Measurements from ENCODE around the gene GRHL1. TPM values are rescaled to one million over a fixed set of nuclear protein-coding genes. Genes with fewer than 3 reads are reported as not detected.

Gene GRHL1
- total RNA-seq, 1 donor from 2014 or later = 126 TPM

DNA sequence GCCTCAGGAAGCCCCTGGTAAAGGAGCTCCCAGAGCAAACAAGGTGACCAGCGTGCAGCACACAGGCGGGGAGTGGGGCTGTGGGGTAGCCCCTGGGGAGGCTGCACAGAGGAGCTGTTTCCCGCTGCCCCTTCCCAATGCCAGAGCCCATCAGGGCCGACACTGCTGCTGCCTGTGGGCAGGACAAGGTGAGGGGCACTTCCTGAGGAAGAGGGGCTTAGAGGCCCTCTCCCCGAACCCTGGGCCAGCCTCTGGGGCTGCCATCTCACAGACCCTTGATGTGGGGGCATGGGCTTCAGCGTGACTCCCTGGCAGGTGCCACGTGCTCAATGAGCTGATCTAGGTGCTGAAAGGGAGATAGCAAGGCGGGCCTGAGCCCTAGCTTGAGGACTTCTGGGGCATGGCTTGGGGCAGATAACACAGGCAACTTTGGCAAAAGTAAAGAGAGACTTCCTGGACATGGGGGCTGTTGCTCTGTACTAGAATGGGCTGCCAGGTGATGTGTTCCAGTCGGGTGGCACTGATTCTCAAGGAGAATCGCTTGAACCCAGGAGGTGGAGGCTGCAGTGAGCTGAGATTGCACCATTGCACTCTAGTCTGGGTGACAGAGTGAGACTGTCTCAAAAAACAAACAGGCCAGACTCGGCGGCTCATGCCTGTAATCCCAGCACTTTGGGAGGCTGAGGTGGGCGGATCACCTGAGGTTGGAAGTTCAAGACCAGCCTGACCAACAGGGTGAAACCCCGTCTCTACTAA, 81.9 kb downstream of the GRHL1 start:
- intact Hi-C loops (cut with DNase I) = no loop called here
- TF ChIP-seq CTCF (IDR thresholded peaks at IDR 0.05) (no peak), POLR2AphosphoS5 (IDR thresholded peaks at IDR 0.05; ENCODE audit: insufficient read depth in 1 of 2, low read depth in 1 of 2) (no peak), POLR2A (IDR thresholded peaks at IDR 0.05) (no peak)
- DNase-seq (ENCODE audit: extremely low spot score in 2 of 2) = no peak
- Histone ChIP-seq H3K27ac (no peak overlapping the region), H3K4me3 (no peak overlapping the region), H3K4me1 (peaks cover 45% of the 10 kb centered on the region), H3K27me3 (no peaks in the 10 kb centered on the region), H3K9me3 (no peaks in the 10 kb centered on the region), H3K36me3 (no peaks in the 10 kb centered on the region)

DNA sequence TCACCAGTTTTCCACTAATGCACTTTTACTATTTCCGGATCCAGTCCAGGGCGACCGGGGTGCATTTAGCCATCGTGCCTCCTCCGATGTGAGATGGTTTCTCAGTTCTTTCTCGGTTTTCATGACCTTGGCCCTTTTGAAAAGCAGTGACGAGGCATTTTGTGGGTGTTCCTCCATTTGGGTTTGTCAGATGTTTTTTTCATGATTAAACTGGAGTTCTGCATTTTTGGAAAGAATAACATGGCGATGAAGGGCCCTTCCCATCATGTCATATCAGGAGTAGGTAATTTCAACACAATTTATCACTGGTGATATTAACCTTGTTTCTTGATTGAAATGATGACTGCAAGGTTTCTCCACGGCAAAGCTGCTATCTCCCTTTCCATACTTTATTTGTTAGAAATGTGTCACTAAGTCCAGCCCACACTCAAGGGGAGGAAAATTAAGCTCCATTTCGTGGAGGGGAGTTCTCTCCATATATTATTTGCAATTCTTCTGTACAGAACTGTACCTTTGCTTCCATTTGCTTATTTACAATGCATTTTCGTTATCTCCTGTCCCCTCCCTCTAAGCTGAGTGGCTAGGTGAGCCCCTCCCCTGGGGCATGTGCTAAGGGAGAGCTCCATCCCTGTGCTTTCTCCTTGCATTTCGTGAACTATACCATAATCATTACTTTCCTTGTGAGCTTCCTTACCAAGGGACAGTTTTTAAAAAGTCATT, 83.0 kb downstream of the GRHL1 start:
- no peak for DNase-seq (ENCODE audit: extremely low spot score in 2 of 2)
- H3K9me3 ChIP-seq = no peaks in the 10 kb centered on the region
- peaks cover 36% of the 10 kb centered on the region for H3K4me1 ChIP-seq
- TF ChIP-seq POLR2AphosphoS5 (IDR thresholded peaks at IDR 0.05; ENCODE audit: insufficient read depth in 1 of 2, low read depth in 1 of 2) (no peak), CTCF (IDR thresholded peaks at IDR 0.05) (no peak), POLR2A (IDR thresholded peaks at IDR 0.05) (no peak)
- H3K4me3 ChIP-seq = no peak overlapping the region
- no peak overlapping the region for H3K27ac ChIP-seq
- intact Hi-C loops (cut with DNase I) = no loop called here
- no peaks in the 10 kb centered on the region for H3K36me3 ChIP-seq
- no peaks in the 10 kb centered on the region for H3K27me3 ChIP-seq

- no peak overlapping the region for H3K27ac ChIP-seq
- peaks cover 36% of the 10 kb centered on the region for H3K4me1 ChIP-seq
- no peak for TF ChIP-seq POLR2AphosphoS5 (IDR thresholded peaks at IDR 0.05; ENCODE audit: insufficient read depth in 1 of 2, low read depth in 1 of 2)
- TF ChIP-seq CTCF (IDR thresholded peaks at IDR 0.05) = no peak
- TF ChIP-seq POLR2A (IDR thresholded peaks at IDR 0.05) = no peak
- H3K4me3 ChIP-seq = no peak overlapping the region
- intact Hi-C loops (cut with DNase I) = no loop called here
- DNase-seq (ENCODE audit: extremely low spot score in 2 of 2) = no peak
- H3K36me3 ChIP-seq = no peaks in the 10 kb centered on the region
- H3K27me3 ChIP-seq = no peaks in the 10 kb centered on the region
- H3K9me3 ChIP-seq = no peaks in the 10 kb centered on the region
Observed at GRCh38 chr2:10035053-10035422, 83.5 kb downstream of the GRHL1 start.

DNA sequence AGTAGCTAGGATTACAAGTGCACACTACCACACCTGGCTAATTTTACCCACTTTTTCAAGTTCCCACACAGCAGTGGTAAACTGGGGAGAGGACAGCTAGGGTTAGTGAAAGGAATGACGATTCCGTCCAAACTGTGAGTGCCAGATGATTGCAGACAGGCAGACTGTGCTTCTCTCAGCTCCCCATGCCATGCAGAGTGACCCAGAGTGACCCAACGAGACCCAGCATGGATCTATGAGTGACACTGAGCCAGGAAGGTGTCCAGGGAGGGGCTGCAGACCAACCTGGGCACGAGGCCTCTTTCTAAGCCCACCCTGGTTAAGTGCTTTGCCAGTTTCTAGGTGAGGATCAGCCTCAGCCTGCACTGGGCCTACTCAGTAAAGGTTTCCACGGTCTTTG, 84.1 kb downstream of the GRHL1 start:
- TF ChIP-seq CTCF (IDR thresholded peaks at IDR 0.05) = no peak
- TF ChIP-seq POLR2A (IDR thresholded peaks at IDR 0.05) = no peak
- TF ChIP-seq POLR2AphosphoS5 (IDR thresholded peaks at IDR 0.05; ENCODE audit: insufficient read depth in 1 of 2, low read depth in 1 of 2) = no peak
- Histone ChIP-seq H3K36me3 (no peaks in the 10 kb centered on the region), H3K4me1 (peaks cover 36% of the 10 kb centered on the region), H3K27me3 (no peaks in the 10 kb centered on the region), H3K27ac (peak overlapping the region; percentile 37), H3K9me3 (no peaks in the 10 kb centered on the region), H3K4me3 (no peak overlapping the region)
- intact Hi-C loops (cut with DNase I) = no loop called here
- DNase-seq (ENCODE audit: extremely low spot score in 2 of 2) = no peak

Measured in vagina (tissue), 2 donors.